PC-3 (cell line): ENCODE results near the gene GIGYF2. TPM values are rescaled to one million over a fixed set of nuclear protein-coding genes. Genes with fewer than 3 reads are reported as not detected.

Source experiments
- ATAC-seq: fragments of 200-7000 bp; cut with Tn5 transposase; 2 replicates; pipeline ENCODE4 v1.9.1; 2020; ENCODE audit warnings: mild to moderate bottlenecking, moderate library complexity
- BruUV-seq: library from RNA; stranded (reverse); fragments of 400-500 nt; replicated peaks from 2 replicates; lab custom pipeline; 2021; lab: Mats Ljungman, UMichigan
- CTCF ChIA-PET: fragments of 300-600 bp; sonication (Branson Sonifier 250); formaldehyde crosslinking; loops from one replicate; lab custom pipeline; 2022; ENCODE audit warnings: antibody characterized with exemption; lab: Charles Lee
- POLR2A ChIA-PET: fragments of 300-600 bp; sonication (Branson Sonifier 250); formaldehyde crosslinking; loops from one replicate; lab custom pipeline; 2022; ENCODE audit warnings: antibody characterized with exemption; ENCODE audit not compliant: unreplicated experiment; lab: Charles Lee
- DNase-seq: peaks from one replicate; pipeline ENCODE4 v3.0.0-alpha.2; 2015
- H2AFZ ChIP-seq: fragments of 300-600 bp; sonication (generic); 2 replicates; pipeline ENCODE4 v1.6.0; 2016; ENCODE audit warnings: antibody characterized with exemption, low read length
- H3F3A ChIP-seq: fragments of 300-600 bp; sonication (generic); one replicate; pipeline ENCODE4 v1.6.0; 2017; ENCODE audit warnings: antibody characterized with exemption, low read length, control low read depth, mild to moderate bottlenecking; ENCODE audit not compliant: unreplicated experiment
- H3K27ac ChIP-seq: fragments of 300-600 bp; sonication (generic); 2 replicates; pipeline ENCODE4 v1.5.1; 2016; ENCODE audit warnings: mild to moderate bottlenecking, low read length
- H3K27me3 ChIP-seq: fragments of 300-600 bp; sonication (generic); 2 replicates; pipeline ENCODE4 v1.6.1; 2016; ENCODE audit warnings: low read length, mixed read lengths
- H3K36me3 ChIP-seq: fragments of 300-600 bp; sonication (generic); 2 replicates; pipeline ENCODE4 v1.6.1; 2016; ENCODE audit warnings: low read depth, mixed run types, low read length, mixed read lengths
- H3K4me1 ChIP-seq: fragments of 300-600 bp; sonication (generic); 2 replicates; pipeline ENCODE4 v1.5.1; 2016; ENCODE audit warnings: low read length; ENCODE audit not compliant: insufficient read depth
- H3K4me2 ChIP-seq: fragments of 300-600 bp; sonication (generic); 2 replicates; pipeline ENCODE4 v1.6.0; 2016; ENCODE audit warnings: low read length
- H3K4me3 ChIP-seq: fragments of 300-600 bp; sonication (generic); 2 replicates; pipeline ENCODE4 v1.5.1; 2016; ENCODE audit warnings: mild to moderate bottlenecking, low read length, mixed read lengths
- H3K79me2 ChIP-seq: fragments of 300-600 bp; sonication (generic); 2 replicates; pipeline ENCODE4 v1.6.1; 2017; ENCODE audit warnings: low read length, mixed read lengths
- H3K9ac ChIP-seq: fragments of 300-600 bp; sonication (generic); 2 replicates; pipeline ENCODE4 v1.6.0; 2016; ENCODE audit warnings: mild to moderate bottlenecking, low read length
- H3K9me2 ChIP-seq: fragments of 300-600 bp; sonication (generic); replicated peaks from 2 replicates; pipeline ENCODE4 v1.6.1; 2016; ENCODE audit warnings: mixed run types, low read length, mixed read lengths
- H3K9me3 ChIP-seq: fragments of 300-600 bp; sonication (generic); 2 replicates; pipeline ENCODE4 v1.6.1; 2016; ENCODE audit warnings: low read length, mixed read lengths
- H4K20me1 ChIP-seq: fragments of 300-600 bp; sonication (generic); 2 replicates; pipeline ENCODE4 v1.6.1; 2016; ENCODE audit warnings: low read length, mixed read lengths
- EZH2 ChIP-seq: fragments of 300-600 bp; sonication (generic); IDR thresholded peaks from one replicate; pipeline ENCODE4 v1.6.1; 2017; ENCODE audit warnings: antibody characterized with exemption, mild to moderate bottlenecking, low read length; ENCODE audit not compliant: unreplicated experiment
- EZH2phosphoT487 ChIP-seq: fragments of 300-600 bp; sonication (generic); IDR thresholded peaks from 2 replicates; pipeline ENCODE4 v1.6.1; 2018; ENCODE audit warnings: mild to moderate bottlenecking, antibody characterized with exemption, low read length, borderline replicate concordance
- intact Hi-C: fragments of 100-400 bp; cut with micrococcal nuclease; formaldehyde crosslinking; loops from 2 replicates; pipeline ENCODE4 v1.9.0; 2023
- total RNA-seq: library from RNA; depleted of rRNA; stranded (reverse); fragments of >200 nt; gene quantifications from 2 replicates; pipeline ENCODE4 v1.2.3, GENCODE V29; 2014
- TF ChIP-seq, protein P1 (sequence below): fragments of 300-600 bp; sonication (generic); conservative IDR thresholded peaks from 2 replicates; pipeline ENCODE4 v1.5.1; 2017; ENCODE audit warnings: antibody characterized with exemption, low read depth, mild to moderate bottlenecking, low read length

Gene GIGYF2
- total RNA-seq, 1 experiment from 2014 or later: 41.3 TPM

DNA sequence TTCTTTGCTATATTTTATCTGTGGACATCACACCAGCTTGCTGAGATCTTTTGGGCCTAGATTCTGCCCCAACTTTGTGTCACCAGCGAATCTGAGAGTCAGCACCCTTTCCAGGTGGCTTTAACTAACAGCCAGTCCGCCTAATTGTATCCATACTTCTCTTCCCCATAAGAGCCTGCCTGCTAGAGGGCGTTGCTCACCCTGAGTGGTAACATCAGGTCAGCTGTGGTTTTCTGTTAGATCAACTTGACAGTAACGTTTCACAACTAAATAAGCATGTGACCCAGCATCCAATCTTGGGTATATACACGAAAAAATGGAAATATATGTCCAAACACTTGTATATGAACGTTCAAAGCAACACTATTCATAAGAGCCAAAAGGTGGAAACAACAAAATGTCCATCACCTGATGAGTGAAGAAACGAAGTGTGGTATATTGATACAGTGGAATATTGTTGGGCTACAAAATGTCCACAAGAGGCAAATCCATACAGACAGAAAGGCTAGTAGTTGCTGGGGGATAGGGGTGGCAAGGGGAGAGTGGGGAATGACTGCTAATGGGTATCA is 38.8 kb upstream of the GIGYF2 start:
- ATAC-seq: peak; percentile 74
- Histone ChIP-seq H3K27me3 (no peaks in the 10 kb centered on the region), H3F3A (no peaks in the 10 kb centered on the region), H3K36me3 (no peaks in the 10 kb centered on the region), H3K4me1 (no peaks in the 10 kb centered on the region), H2AFZ (no peak overlapping the region), H3K27ac (no peak overlapping the region), H3K4me3 (no peak overlapping the region), H3K9me2 (no peaks in the 10 kb centered on the region), H3K79me2 (no peaks in the 10 kb centered on the region), H4K20me1 (no peaks in the 10 kb centered on the region), H3K9ac (no peak overlapping the region), H3K4me2 (no peak overlapping the region), H3K9me3 (no peaks in the 10 kb centered on the region)
- ChIA-PET POLR2A (no interaction called here), CTCF (no interaction called here)
- no TSS peak for BruUV-seq
- TF ChIP-seq EZH2 (no peak), EZH2phosphoT487 (no peak)
- TF ChIP-seq, protein P1, sequence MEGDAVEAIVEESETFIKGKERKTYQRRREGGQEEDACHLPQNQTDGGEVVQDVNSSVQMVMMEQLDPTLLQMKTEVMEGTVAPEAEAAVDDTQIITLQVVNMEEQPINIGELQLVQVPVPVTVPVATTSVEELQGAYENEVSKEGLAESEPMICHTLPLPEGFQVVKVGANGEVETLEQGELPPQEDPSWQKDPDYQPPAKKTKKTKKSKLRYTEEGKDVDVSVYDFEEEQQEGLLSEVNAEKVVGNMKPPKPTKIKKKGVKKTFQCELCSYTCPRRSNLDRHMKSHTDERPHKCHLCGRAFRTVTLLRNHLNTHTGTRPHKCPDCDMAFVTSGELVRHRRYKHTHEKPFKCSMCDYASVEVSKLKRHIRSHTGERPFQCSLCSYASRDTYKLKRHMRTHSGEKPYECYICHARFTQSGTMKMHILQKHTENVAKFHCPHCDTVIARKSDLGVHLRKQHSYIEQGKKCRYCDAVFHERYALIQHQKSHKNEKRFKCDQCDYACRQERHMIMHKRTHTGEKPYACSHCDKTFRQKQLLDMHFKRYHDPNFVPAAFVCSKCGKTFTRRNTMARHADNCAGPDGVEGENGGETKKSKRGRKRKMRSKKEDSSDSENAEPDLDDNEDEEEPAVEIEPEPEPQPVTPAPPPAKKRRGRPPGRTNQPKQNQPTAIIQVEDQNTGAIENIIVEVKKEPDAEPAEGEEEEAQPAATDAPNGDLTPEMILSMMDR: peak; percentile 56
- intact Hi-C loops: loop anchor here (2.0 kb wide), 1 partner anchor 86 kb away; no protein-coding TSS in a partner anchor
- peak; percentile 19 for DNase-seq

DNA sequence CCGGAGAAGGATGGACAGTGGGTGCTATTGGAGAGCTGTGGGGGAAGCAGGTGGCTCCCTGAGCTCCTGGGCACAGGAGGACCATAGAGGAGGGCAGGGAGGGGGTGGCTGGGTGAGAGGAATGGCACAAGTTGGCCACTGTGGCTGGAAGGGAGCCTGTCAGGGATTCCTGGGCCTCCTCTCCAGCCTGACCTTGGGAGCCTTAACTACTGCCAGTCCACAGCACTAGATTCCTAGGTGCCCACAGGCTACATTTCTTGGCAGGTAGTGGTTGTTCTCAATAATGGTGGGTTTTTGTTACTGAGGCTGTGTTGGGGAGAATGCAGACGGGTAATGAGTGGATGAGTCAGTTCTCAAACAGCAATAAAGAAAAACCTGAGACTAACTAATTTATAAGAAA is 37.8 kb upstream of the GIGYF2 start:
- ATAC-seq (peak; percentile 80), DNase-seq (no peak)
- Histone ChIP-seq H3K9me2 (no peaks in the 10 kb centered on the region), H3K9ac (no peak overlapping the region), H3F3A (no peaks in the 10 kb centered on the region), H3K9me3 (no peaks in the 10 kb centered on the region), H3K79me2 (no peaks in the 10 kb centered on the region), H3K27me3 (no peaks in the 10 kb centered on the region), H3K36me3 (no peaks in the 10 kb centered on the region), H4K20me1 (no peaks in the 10 kb centered on the region), H3K4me3 (no peak overlapping the region), H3K4me1 (no peaks in the 10 kb centered on the region), H3K27ac (no peak overlapping the region), H3K4me2 (no peak overlapping the region), H2AFZ (no peak overlapping the region)
- TF ChIP-seq EZH2: no peak
- TF ChIP-seq EZH2phosphoT487: no peak
- TF ChIP-seq, protein P1: no peak
- intact Hi-C loops: loop anchor here (2.0 kb wide), 1 partner anchor 85 kb away; no protein-coding TSS in a partner anchor
- ChIA-PET CTCF (no interaction called here), POLR2A (no interaction called here)
- BruUV-seq: no TSS peak

DNA sequence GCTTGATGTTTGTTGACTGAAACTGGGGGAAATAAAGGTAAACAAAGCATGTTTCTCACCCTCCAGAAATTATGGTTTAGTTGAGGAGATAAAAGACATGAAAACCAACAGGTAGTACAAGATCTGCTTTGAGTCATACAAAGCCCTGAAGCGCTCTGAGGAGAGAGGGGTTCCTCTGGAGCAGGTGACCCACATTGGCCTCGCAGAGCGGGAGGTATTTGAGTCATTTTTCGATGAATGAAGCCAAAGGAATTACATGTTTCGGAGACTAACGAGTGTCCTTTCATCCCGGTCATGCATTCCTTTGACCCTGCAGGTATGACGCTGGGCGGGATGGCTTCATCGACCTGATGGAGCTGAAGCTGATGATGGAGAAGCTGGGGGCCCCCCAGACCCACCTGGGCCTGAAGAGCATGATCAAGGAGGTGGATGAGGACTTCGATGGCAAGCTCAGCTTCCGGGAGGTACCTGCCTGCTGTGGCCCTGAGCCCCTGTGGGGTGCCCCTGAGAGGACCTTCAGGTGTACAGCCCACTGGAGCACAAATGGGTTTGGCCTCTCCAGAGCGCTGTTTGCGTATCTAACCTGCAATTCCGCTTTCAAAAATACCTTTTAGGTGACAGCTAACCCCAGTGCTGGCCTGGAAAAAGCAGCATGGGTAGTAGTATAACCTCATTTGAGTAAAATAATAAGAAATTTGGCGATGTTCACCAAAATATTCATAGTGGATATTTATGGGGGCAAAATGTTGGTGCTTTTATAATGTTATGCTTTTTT is 34.5 kb upstream of the GIGYF2 start:
- no peaks in the 10 kb centered on the region for H3F3A ChIP-seq
- H3K9me2 ChIP-seq: no peaks in the 10 kb centered on the region
- H3K4me3 ChIP-seq: no peak overlapping the region
- ChIA-PET CTCF (no interaction called here), POLR2A (no interaction called here)
- no peak overlapping the region for H3K4me2 ChIP-seq
- ATAC-seq (no peak), DNase-seq (peak; percentile 51)
- no peak for TF ChIP-seq EZH2
- TF ChIP-seq, protein P1: no peak
- TF ChIP-seq EZH2phosphoT487: no peak
- no peaks in the 10 kb centered on the region for H3K36me3 ChIP-seq
- H3K79me2 ChIP-seq: no peaks in the 10 kb centered on the region
- intact Hi-C loops: no loop called here
- H4K20me1 ChIP-seq: no peaks in the 10 kb centered on the region
- H3K4me1 ChIP-seq: peaks cover 2% of the 10 kb centered on the region; the same call in 1 of the 2 replicates
- H3K27me3 ChIP-seq: no peaks in the 10 kb centered on the region
- BruUV-seq: no TSS peak
- H3K27ac ChIP-seq: no peak overlapping the region
- no peak overlapping the region for H3K9ac ChIP-seq
- H2AFZ ChIP-seq: no peak overlapping the region
- H3K9me3 ChIP-seq: no peaks in the 10 kb centered on the region
